Endothelial cell of umbilical vein (primary cell): Measurements from ENCODE around the gene HPF1. TPM values are rescaled to one million over a fixed set of nuclear protein-coding genes. Genes with fewer than 3 reads are reported as not detected.

Experiments used
- BruUV-seq: library from RNA; stranded (reverse); fragments of 400-500 nt; replicated peaks from 2 replicates; lab custom pipeline; 2021; lab: Mats Ljungman, UMichigan
- CTCF ChIA-PET: fragments of 300-600, 350-600 bp; sonication (Branson Sonifier 250); formaldehyde crosslinking; loops from one replicate; lab custom pipeline; 2021; ENCODE audit warnings: antibody characterized with exemption, inconsistent platforms; lab: Charles Lee
- POLR2A ChIA-PET: fragments of 300-600, 350-600 bp; sonication (Branson Sonifier 250); formaldehyde crosslinking; loops from one replicate; lab custom pipeline; 2021; ENCODE audit warnings: antibody characterized with exemption, inconsistent platforms; lab: Charles Lee
- DNase-seq: peaks from one replicate; pipeline ENCODE4 v3.0.0-alpha.2; 2011; ENCODE audit warnings: low read depth, low spot score
- FAIRE-seq: peaks from 2 replicates; lab custom pipeline; 2011; peaks lifted over from hg19 to GRCh38; lab: Jason Lieb, UNC
- H2AFZ ChIP-seq: 2 replicates; pipeline ENCODE4 v1.6.0; 2012; ENCODE audit warnings: low read depth, low read length, control low read depth, inconsistent platforms
- H3K27ac ChIP-seq: 2 replicates; pipeline ENCODE4 v1.5.1; 2011; ENCODE audit warnings: low read depth, mild to moderate bottlenecking, control low read depth, low read length, moderate library complexity; ENCODE audit not compliant: insufficient read depth
- H3K27me3 ChIP-seq, 2 experiments: 2 replicates each; pipeline versions ENCODE4 v1.6.0 to v1.6.1; 2011; ENCODE audit warnings: low read length in 2 of 2, mixed read lengths in 1 of 2; ENCODE audit not compliant: control insufficient read depth in 2 of 2, insufficient read depth in 2 of 2
- H3K36me3 ChIP-seq, 2 experiments: 2 replicates in 1 of 2; 3 replicates in 1 of 2; pipeline ENCODE4 v1.5.1; 2011; ENCODE audit warnings: low read length in 2 of 2, mild to moderate bottlenecking in 1 of 2, moderate library complexity in 1 of 2; ENCODE audit not compliant: control insufficient read depth in 2 of 2, insufficient read depth in 2 of 2; ENCODE audit errors: extremely low read depth in 1 of 2
- H3K4me1 ChIP-seq: 3 replicates; pipeline ENCODE4 v1.5.1; 2011; ENCODE audit warnings: mild to moderate bottlenecking, low read length; ENCODE audit not compliant: control insufficient read depth, insufficient read depth; ENCODE audit errors: extremely low read depth
- H3K4me2 ChIP-seq: 2 replicates; pipeline ENCODE4 v1.6.1; 2011; ENCODE audit warnings: low read length, control low read depth, mixed read lengths; ENCODE audit not compliant: insufficient read depth
- H3K4me3 ChIP-seq, 3 experiments: fragments of 200-600 bp in 1 of 3; sonication (generic), shearing (Covaris generic) in 1 of 3; replicated peaks in 1 of 3; 2 replicates each; pipeline ENCODE4 v1.5.1; 2011 to 2016; ENCODE audit warnings: control low read depth in 3 of 3, low read length in 3 of 3, mild to moderate bottlenecking in 2 of 3, inconsistent platforms in 1 of 3, low read depth in 1 of 3, moderate library complexity in 1 of 3; ENCODE audit not compliant: insufficient read depth in 1 of 3
- H3K79me2 ChIP-seq: 2 replicates; pipeline ENCODE4 v1.6.0; 2012; ENCODE audit warnings: low read length, inconsistent platforms; ENCODE audit not compliant: control insufficient read depth, insufficient read depth
- H3K9ac ChIP-seq: replicated peaks from 2 replicates; pipeline ENCODE3; 2011; ENCODE audit warnings: low read length, control low read depth; ENCODE audit not compliant: insufficient read depth; ENCODE audit errors: extremely low read depth
- H3K9me1 ChIP-seq: replicated peaks from 3 replicates; pipeline ENCODE4 v1.6.0; 2011; ENCODE audit warnings: mild to moderate bottlenecking, low read length; ENCODE audit not compliant: control insufficient read depth, insufficient read depth; ENCODE audit errors: extremely low read depth
- H3K9me3 ChIP-seq: replicated peaks from 2 replicates; pipeline ENCODE4 v1.5.1; 2012; ENCODE audit warnings: low read length, inconsistent platforms; ENCODE audit not compliant: control insufficient read depth, insufficient read depth
- H4K20me1 ChIP-seq: replicated peaks from 2 replicates; pipeline ENCODE3; 2011; ENCODE audit warnings: mild to moderate bottlenecking, low read length; ENCODE audit not compliant: control insufficient read depth, insufficient read depth; ENCODE audit errors: extremely low read depth
- EZH2 ChIP-seq: IDR thresholded peaks from 2 replicates; pipeline ENCODE4 v1.6.1; 2012; ENCODE audit warnings: borderline replicate concordance, low read depth, mild to moderate bottlenecking, moderate library complexity, low read length, inconsistent platforms; ENCODE audit not compliant: severe bottlenecking
- FOS ChIP-seq: IDR thresholded peaks from 2 replicates; pipeline ENCODE4 v1.6.1; 2011; ENCODE audit warnings: mild to moderate bottlenecking, low read length, moderate library complexity, borderline replicate concordance; ENCODE audit not compliant: insufficient read depth
- GATA2 ChIP-seq: IDR thresholded peaks from 2 replicates; pipeline ENCODE4 v1.7.0; 2011; ENCODE audit warnings: low read depth, mild to moderate bottlenecking, moderate library complexity, mixed read lengths, low read length; ENCODE audit not compliant: insufficient read length, insufficient read depth
- JUN ChIP-seq: IDR thresholded peaks from 2 replicates; pipeline ENCODE4 v1.6.1; 2011; ENCODE audit warnings: borderline replicate concordance, low read depth; ENCODE audit not compliant: insufficient read length, insufficient read depth
- MYC ChIP-seq: IDR thresholded peaks from one replicate; pipeline ENCODE4 v1.6.1; 2011; ENCODE audit warnings: mild to moderate bottlenecking, low read depth, low read length
- POLR2A ChIP-seq: IDR thresholded peaks from 2 replicates; pipeline ENCODE4 v1.6.1; 2012; ENCODE audit warnings: low read depth, mild to moderate bottlenecking, control low read depth, low read length
- POLR2AphosphoS5 ChIP-seq: IDR thresholded peaks from 2 replicates; pipeline ENCODE4 v1.6.1; 2012; ENCODE audit warnings: low read depth, mild to moderate bottlenecking, control low read depth, low read length, moderate library complexity; ENCODE audit not compliant: insufficient read depth
- dilution Hi-C: fragments of 300-500 bp; cut with MboI; formaldehyde crosslinking; loops from one replicate; pipeline ENCODE4 v1.15.0; 2019; ENCODE audit warnings: low sequenced_read_pairs; ENCODE audit not compliant: extremely low pct_ligation_motif_present
- intact Hi-C: fragments of 100-400 bp; cut with micrococcal nuclease; formaldehyde crosslinking; loops from one replicate; pipeline ENCODE4 v1.10.0; 2022
- polyA plus RNA-seq, 4 experiments: library from polyadenylated mRNA; depleted of rRNA in 3 of 4; stranded (reverse) in 3 of 4; unstranded in 1 of 4; fragments of >200 nt; gene quantifications; 2 replicates each; pipeline versions ENCODE4 v1.2.1 to v1.2.3, GENCODE V29; 2011 to 2012; ENCODE audit warnings: missing spikeins in 1 of 4
- total RNA-seq: library from RNA; stranded (reverse); gene quantifications from 2 replicates; pipeline ENCODE4 v1.2.3, GENCODE V29; 2021
- TF ChIP-seq, protein P1 (sequence below), 2 donors: IDR thresholded peaks; 1 replicate in 1 of 2; 2 replicates in 1 of 2; pipeline ENCODE4 v1.5.1; 2011; ENCODE audit warnings: low read length in 2 of 2, mild to moderate bottlenecking in 2 of 2, moderate library complexity in 2 of 2, control low read depth in 1 of 2, inconsistent platforms in 1 of 2, low read depth in 1 of 2; ENCODE audit not compliant: insufficient read depth in 1 of 2; ENCODE audit errors: extremely low read depth in 1 of 2
- TF ChIP-seq, protein P2 (sequence below): IDR thresholded peaks from 2 replicates; pipeline ENCODE4 v1.6.1; 2011; ENCODE audit not compliant: insufficient read depth, insufficient read length

Gene HPF1
- total and polyA plus RNA-seq, 2 donors (not counting 3 experiments of a cell fraction or from before 2014, with no cell fraction given), result 16.1 to 30.3 TPM

DNA sequence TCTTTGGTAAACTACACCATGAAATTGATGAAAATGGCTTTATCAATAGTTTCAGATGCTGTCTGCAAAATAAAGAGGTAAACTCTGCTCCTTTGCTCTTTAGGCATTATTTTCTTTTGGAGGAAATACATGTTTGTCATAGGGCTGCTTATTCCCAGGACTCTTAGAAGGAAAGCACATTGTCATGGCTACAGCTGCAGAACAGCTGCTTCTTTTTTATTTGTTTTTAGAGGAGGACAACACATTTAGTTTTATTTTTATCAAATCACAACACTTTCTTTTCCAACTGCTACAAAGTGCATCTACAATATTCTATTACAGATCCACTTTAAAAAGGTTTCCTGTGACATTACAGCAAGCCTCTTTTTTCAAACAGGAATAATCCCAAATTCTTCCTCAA is 12.7 kb upstream of the HPF1 start:
- intact Hi-C loops, result no loop called here
- Histone ChIP-seq H3K9ac (no peak overlapping the region), H3K36me3 (no peaks in the 10 kb centered on the region), H3K9me1 (no peaks in the 10 kb centered on the region), H3K27me3 (peaks cover 14 to 15% of the 10 kb centered on the region in 2 experiments), H3K4me3 (no peak overlapping the region), H3K9me3 (no peaks in the 10 kb centered on the region), H4K20me1 (no peaks in the 10 kb centered on the region), H3K27ac (no peak overlapping the region), H3K4me2 (no peak overlapping the region), H2AFZ (no peak overlapping the region), H3K4me1 (peaks cover 9% of the 10 kb centered on the region), H3K79me2 (no peaks in the 10 kb centered on the region)
- ChIA-PET POLR2A (no interaction called here), CTCF (interaction anchor here (1.1 kb wide), 1 partner anchor 40 kb away, joined by 3 read pairs; no protein-coding TSS in a partner anchor)
- no peak for DNase-seq
- dilution Hi-C loops, result no loop called here
- no TSS peak for BruUV-seq
- TF ChIP-seq POLR2AphosphoS5 (no peak), POLR2A (no peak), MYC (no peak), FOS (no peak), GATA2 (no peak), JUN (no peak), EZH2 (no peak)
- no peak for FAIRE-seq

DNA sequence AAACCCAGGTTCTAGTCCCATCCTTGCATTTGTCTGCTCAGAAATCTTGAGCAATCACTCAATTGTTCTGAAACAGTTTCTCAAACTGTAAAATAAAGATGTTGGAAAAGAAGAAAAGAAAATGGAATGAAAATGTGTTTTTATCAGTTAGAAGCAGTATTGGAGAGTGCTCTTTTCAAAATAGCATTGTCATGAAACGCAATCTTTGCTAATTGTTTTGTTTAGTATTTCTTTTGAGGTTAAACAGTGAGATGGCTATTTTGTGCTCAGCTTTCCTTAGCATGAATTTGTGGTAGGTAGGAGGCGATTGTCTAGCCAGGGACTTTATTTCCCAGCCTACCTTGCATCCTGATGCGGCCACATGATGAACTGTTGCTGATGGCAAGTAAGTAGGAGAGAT is 10.6 kb upstream of the HPF1 start:
- Histone ChIP-seq H3K4me1 (no peaks in the 10 kb centered on the region), H3K27ac (no peak overlapping the region), H3K36me3 (no peaks in the 10 kb centered on the region), H3K4me2 (no peak overlapping the region), H4K20me1 (no peaks in the 10 kb centered on the region), H3K27me3 (peaks cover 5 to 15% of the 10 kb centered on the region in 2 experiments), H3K9me1 (no peaks in the 10 kb centered on the region), H3K79me2 (no peaks in the 10 kb centered on the region), H2AFZ (no peak overlapping the region), H3K9me3 (no peaks in the 10 kb centered on the region), H3K9ac (no peak overlapping the region), H3K4me3 (no peak overlapping the region)
- dilution Hi-C loops (no loop called here), intact Hi-C loops (no loop called here)
- TF ChIP-seq POLR2AphosphoS5 (no peak), FOS (no peak), GATA2 (no peak), POLR2A (no peak), EZH2 (no peak), MYC (no peak), JUN (no peak)
- TF ChIP-seq, protein P1, sequence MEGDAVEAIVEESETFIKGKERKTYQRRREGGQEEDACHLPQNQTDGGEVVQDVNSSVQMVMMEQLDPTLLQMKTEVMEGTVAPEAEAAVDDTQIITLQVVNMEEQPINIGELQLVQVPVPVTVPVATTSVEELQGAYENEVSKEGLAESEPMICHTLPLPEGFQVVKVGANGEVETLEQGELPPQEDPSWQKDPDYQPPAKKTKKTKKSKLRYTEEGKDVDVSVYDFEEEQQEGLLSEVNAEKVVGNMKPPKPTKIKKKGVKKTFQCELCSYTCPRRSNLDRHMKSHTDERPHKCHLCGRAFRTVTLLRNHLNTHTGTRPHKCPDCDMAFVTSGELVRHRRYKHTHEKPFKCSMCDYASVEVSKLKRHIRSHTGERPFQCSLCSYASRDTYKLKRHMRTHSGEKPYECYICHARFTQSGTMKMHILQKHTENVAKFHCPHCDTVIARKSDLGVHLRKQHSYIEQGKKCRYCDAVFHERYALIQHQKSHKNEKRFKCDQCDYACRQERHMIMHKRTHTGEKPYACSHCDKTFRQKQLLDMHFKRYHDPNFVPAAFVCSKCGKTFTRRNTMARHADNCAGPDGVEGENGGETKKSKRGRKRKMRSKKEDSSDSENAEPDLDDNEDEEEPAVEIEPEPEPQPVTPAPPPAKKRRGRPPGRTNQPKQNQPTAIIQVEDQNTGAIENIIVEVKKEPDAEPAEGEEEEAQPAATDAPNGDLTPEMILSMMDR (IDR thresholded peaks at IDR 0.05; ENCODE audit: extremely low read depth in 1 of 2, insufficient read depth in 1 of 2, low read depth in 1 of 2, low read length in 2 of 2), result no peak
- TF ChIP-seq, protein P2, sequence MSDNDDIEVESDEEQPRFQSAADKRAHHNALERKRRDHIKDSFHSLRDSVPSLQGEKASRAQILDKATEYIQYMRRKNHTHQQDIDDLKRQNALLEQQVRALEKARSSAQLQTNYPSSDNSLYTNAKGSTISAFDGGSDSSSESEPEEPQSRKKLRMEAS, result no peak
- ChIA-PET POLR2A (no interaction called here), CTCF (no interaction called here)
- DNase-seq (no peak), FAIRE-seq (no peak)
- BruUV-seq, result no TSS peak
